MCF 10A (cell line): ENCODE results near the gene NSG1. TPM values are rescaled to one million over a fixed set of nuclear protein-coding genes. Genes with fewer than 3 reads are reported as not detected.
A peak's percentile ranks its signal among the peaks of the same experiment; 100 is the strongest.

ENCODE experiments used
- BruUV-seq: library from RNA; stranded (reverse); fragments of 400-500 nt; replicated peaks from 2 replicates; lab custom pipeline; 2021; lab: Mats Ljungman, UMichigan
- CTCF ChIA-PET: fragments of 300-600 bp; sonication (Branson Sonifier 250); formaldehyde crosslinking; extraction: SDS; loops from one replicate; lab custom pipeline; 2021; ENCODE audit warnings: antibody characterized with exemption, inconsistent platforms; lab: Yijun Ruan, JAX
- POLR2A ChIA-PET: fragments of 300-600, 350-650 bp; sonication (Branson Sonifier 250); formaldehyde crosslinking; extraction: SDS; loops from one replicate; lab custom pipeline; 2020; ENCODE audit warnings: antibody characterized with exemption, inconsistent platforms; lab: Yijun Ruan, JAX
- DNase-seq: peaks from one replicate; pipeline ENCODE4 v3.0.0-alpha.2; 2018; ENCODE audit not compliant: unreplicated experiment
- H3K27ac Mint-ChIP-seq: one replicate; pipeline ENCODE4 v1.8.0; 2022; ENCODE audit warnings: mild to moderate bottlenecking, low read depth, mixed read lengths; ENCODE audit not compliant: unreplicated experiment
- H3K27me3 Mint-ChIP-seq: one replicate; pipeline ENCODE4 v1.8.0; 2022; ENCODE audit warnings: mixed read lengths; ENCODE audit not compliant: insufficient read depth, unreplicated experiment
- H3K36me3 Mint-ChIP-seq: one replicate; pipeline ENCODE4 v1.8.0; 2022; ENCODE audit warnings: mild to moderate bottlenecking, moderate library complexity, mixed read lengths; ENCODE audit not compliant: insufficient read depth, unreplicated experiment
- H3K4me1 Mint-ChIP-seq: one replicate; pipeline ENCODE4 v1.8.0; 2022; ENCODE audit warnings: mixed read lengths; ENCODE audit not compliant: insufficient read depth, unreplicated experiment
- H3K4me3 Mint-ChIP-seq: one replicate; pipeline ENCODE4 v1.8.0; 2022; ENCODE audit warnings: mild to moderate bottlenecking, moderate library complexity, mixed read lengths; ENCODE audit not compliant: unreplicated experiment
- H3K9me3 Mint-ChIP-seq: one replicate; pipeline ENCODE4 v1.8.0; 2022; ENCODE audit warnings: mixed read lengths; ENCODE audit not compliant: unreplicated experiment
- CTCF ChIP-seq: fragments of 200-600 bp; IDR thresholded peaks from one replicate; pipeline ENCODE4 v1.8.0; 2022; ENCODE audit warnings: antibody characterized with exemption, mild to moderate bottlenecking; ENCODE audit not compliant: unreplicated experiment
- intact Hi-C: fragments of 100-400 bp; cut with micrococcal nuclease; formaldehyde crosslinking; loops from 2 replicates; pipeline ENCODE4 v1.14.1; 2022
- total RNA-seq: library from RNA; stranded (reverse); gene quantifications from 2 replicates; pipeline ENCODE4 v1.2.3, GENCODE V29; 2022

NSG1 gene
- total RNA-seq, 1 experiment from 2014 or later = 6.7 TPM

DNA sequence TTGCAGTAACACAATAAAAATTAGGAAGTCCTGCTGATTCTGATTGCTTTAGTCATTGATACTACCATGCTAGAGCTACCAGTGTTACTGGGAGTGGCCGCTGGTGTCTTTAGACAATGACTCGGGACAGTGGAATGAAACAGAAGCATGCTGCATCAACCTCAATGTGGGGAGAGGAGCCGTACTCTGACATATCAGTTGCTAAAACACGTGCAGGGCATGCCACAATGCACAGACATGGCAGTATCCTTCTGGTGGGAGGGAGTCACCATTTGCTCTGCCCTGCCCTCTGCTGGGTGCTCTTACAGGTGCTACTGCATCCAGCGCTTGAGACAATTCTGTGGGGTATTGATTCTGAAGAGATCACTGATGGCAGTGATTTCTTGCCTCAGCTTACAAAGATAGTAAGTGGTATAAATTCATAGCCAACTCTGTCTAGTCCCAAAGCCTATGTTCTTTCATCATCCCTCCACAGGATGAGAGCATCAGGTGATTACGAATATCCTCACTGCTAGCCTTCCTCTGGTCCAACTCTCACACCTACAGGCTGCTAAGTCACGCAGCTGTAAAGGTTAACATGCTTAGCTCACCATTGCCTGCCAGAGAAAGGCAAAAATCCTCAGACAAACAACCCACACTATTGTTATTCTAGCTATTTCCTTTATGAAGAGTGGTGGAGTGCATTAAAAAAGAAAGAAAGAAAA, 43.7 kb downstream of the NSG1 start:
- TF ChIP-seq CTCF = peak; percentile 63
- H3K27me3 Mint-ChIP-seq = no peaks in the 10 kb centered on the region
- H3K4me1 Mint-ChIP-seq = peaks cover 8% of the 10 kb centered on the region
- H3K4me3 Mint-ChIP-seq = no peak overlapping the region
- H3K27ac Mint-ChIP-seq = no peak overlapping the region
- ChIA-PET POLR2A (interaction anchor here (0.7 kb wide), 1 partner anchor 1583 kb away, joined by 3 read pairs; no protein-coding TSS in a partner anchor), CTCF (interaction anchor here (0.6 to 2.5 kb wide), 32 partner anchors 9 to 215 kb away, joined by 3 to 16 read pairs (median 4); no protein-coding TSS in a partner anchor)
- no TSS peak for BruUV-seq
- DNase-seq = peak; percentile 73
- intact Hi-C loops = loop anchor here (1.0 to 2.0 kb wide), 3 partner anchors 44 to 178 kb away; no protein-coding TSS in a partner anchor
- H3K36me3 Mint-ChIP-seq = peaks cover 25% of the 10 kb centered on the region
- no peaks in the 10 kb centered on the region for H3K9me3 Mint-ChIP-seq

- no peak for DNase-seq
- Mint-ChIP-seq H3K4me1 (peaks cover 8% of the 10 kb centered on the region), H3K9me3 (no peaks in the 10 kb centered on the region), H3K27ac (no peak overlapping the region), H3K4me3 (no peak overlapping the region), H3K27me3 (no peaks in the 10 kb centered on the region), H3K36me3 (peaks cover 25% of the 10 kb centered on the region)
- POLR2A ChIA-PET = no interaction called here
- no peak for TF ChIP-seq CTCF
- BruUV-seq = no TSS peak
- intact Hi-C loops = no loop called here
- CTCF ChIA-PET = interaction anchor here (0.6 to 2.5 kb wide), 4 partner anchors 21 to 177 kb away, joined by 3 to 11 read pairs (median 4); no protein-coding TSS in a partner anchor
Observed at GRCh38 chr4:4432341-4433125, 45.6 kb downstream of the NSG1 start.

DNA sequence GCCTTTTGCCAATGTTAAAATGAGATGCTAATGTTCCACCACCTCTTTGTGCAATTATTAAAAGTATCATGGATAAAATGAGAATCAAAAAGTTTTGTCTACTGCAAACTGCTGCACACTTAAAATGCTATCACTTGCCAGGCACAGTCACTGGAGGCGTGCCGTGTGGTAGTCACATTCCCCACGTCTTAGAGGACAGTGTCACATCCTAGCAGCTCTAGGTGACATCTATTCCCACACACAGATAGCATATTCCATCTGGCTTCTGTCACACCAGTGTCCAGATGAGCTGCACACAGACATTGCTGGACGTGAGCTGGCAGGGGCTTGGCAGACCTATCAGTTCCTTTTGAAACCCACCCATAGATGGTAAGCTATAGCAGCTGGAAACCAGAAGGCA, 47.0 kb downstream of the NSG1 start:
- ChIA-PET POLR2A (no interaction called here), CTCF (interaction anchor here (0.7 to 1.3 kb wide), 2 partner anchors 10 kb away, joined by 3 to 5 read pairs; no protein-coding TSS in a partner anchor)
- Mint-ChIP-seq H3K9me3 (no peaks in the 10 kb centered on the region), H3K4me3 (no peak overlapping the region), H3K4me1 (peaks cover 8% of the 10 kb centered on the region), H3K36me3 (peaks cover 25% of the 10 kb centered on the region), H3K27me3 (no peaks in the 10 kb centered on the region), H3K27ac (no peak overlapping the region)
- TF ChIP-seq CTCF = no peak
- intact Hi-C loops = no loop called here
- no TSS peak for BruUV-seq
- DNase-seq = no peak

DNA sequence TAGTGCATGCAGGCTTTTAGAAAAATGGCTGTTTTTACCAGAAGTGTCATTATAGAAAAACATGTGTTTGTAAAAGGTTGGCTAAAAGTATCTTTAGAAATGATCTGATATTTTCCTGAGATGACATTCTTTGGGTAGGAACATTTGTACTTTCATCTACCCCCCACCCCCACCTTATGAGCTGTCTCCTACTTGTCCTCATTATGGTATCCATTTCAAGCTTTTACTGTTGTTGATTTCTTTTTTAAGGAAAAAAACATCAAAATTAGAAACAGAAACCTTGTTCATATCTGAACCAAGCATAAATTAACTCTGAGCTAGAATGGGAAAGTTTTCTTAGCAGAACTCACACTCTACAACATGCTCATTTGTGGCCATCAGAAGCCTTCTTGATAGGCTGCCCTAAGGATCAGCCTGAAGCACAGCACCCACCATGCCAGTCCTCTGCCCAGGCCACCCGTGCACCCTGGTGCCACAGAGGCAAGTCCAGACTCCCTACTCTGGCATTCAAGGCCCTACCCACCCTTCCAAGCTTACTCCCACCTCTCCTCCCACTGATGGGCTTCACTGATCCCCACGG, 49.4 kb downstream of the NSG1 start:
- Mint-ChIP-seq H3K36me3 (peaks cover 28% of the 10 kb centered on the region), H3K9me3 (no peaks in the 10 kb centered on the region), H3K27me3 (no peaks in the 10 kb centered on the region), H3K27ac (no peak overlapping the region), H3K4me3 (no peak overlapping the region), H3K4me1 (no peaks in the 10 kb centered on the region)
- ChIA-PET POLR2A (no interaction called here), CTCF (no interaction called here)
- intact Hi-C loops = no loop called here
- no peak for DNase-seq
- no TSS peak for BruUV-seq
- no peak for TF ChIP-seq CTCF
